Measurements from ENCODE around the gene CFHR1. TPM values are rescaled to one million over a fixed set of nuclear protein-coding genes. Genes with fewer than 3 reads are reported as not detected.
"Not testable (repeated sequence)": the region's sequence is repeated elsewhere in the genome, so short reads cannot be mapped to it uniquely, and the experiment has no call there.

CFHR1 gene
- total RNA-seq: 51.1 and 58.2 TPM in 2 replicates
- 19.9 and 33.1 TPM in 2 replicates for polyA plus RNA-seq

DNA sequence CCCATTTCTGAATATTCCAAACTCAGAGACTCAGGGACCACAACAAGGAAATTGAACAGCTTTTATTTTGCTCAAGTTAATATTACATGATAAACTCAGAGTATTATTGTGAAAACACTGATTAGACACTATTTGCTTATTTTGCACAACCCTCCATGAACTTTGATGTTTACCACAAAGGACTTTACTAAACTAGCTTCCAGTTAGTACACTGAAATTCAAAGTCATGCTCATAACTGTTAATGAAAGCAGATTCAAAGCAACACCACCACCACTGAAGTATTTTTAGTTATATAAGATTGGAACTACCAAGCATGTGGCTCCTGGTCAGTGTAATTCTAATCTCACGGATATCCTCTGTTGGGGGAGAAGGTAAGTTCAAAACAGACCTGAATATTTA is at the start of gene CFHR1:
Gene CFHR1 (plus strand): TSS at position 201 of the 400 bp plus-strand sequence. CDS start 114 bp downstream, at position 315.
- H3K4me2 ChIP-seq; H3K9me3 ChIP-seq (ENCODE audit: low read depth); DNase-seq (ENCODE audit: low spot score); H3K27me3 ChIP-seq; H3K36me3 ChIP-seq (replicated peaks; ENCODE audit: insufficient read depth, low read depth); H4K20me1 ChIP-seq (ENCODE audit: insufficient read depth, poor library complexity, severe bottlenecking); H3K27ac ChIP-seq; H3K79me2 ChIP-seq; H3K9me2 ChIP-seq (replicated peaks; ENCODE audit: insufficient read depth); H3K4me3 ChIP-seq; H3K4me1 ChIP-seq (ENCODE audit: insufficient read depth); H2AFZ ChIP-seq: not testable (repeated sequence)
- WGBS (ENCODE audit: low lambda C conversion rate, missing lambda C conversion rate): no CpG with 5 or more reads among the region's 1 CpG

DNA sequence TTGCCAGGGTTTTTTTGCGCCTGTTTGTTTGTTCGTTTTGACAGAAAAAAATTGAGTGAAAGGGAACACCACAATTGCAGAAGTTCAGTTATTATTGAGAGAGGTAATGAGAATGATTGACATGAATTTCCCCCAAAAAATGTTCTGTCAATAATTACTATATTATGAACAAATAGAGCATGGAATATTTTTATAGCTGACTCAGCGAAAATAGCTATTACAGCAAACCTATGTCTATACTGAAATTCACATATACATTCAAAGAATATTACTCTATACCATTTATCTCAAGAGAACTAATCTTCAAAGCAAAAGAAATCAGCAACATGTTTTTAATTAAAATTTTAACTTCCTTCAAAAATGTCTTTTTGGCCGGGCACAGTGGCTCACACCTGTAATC is 49.7 kb upstream of the CFHR1 start:
- not testable (repeated sequence) for H3K36me3 ChIP-seq (replicated peaks; ENCODE audit: insufficient read depth, low read depth); H3K4me1 ChIP-seq (ENCODE audit: insufficient read depth); H3K79me2 ChIP-seq; H4K20me1 ChIP-seq (ENCODE audit: insufficient read depth, poor library complexity, severe bottlenecking); H3K4me2 ChIP-seq; H3K9me3 ChIP-seq (ENCODE audit: low read depth); H3K27me3 ChIP-seq; H3K9me2 ChIP-seq (replicated peaks; ENCODE audit: insufficient read depth); H3K27ac ChIP-seq; H3K4me3 ChIP-seq; DNase-seq (ENCODE audit: low spot score); H2AFZ ChIP-seq
- 86% methylated on average over 4 of the region's 4 CpGs for whole genome bisulfite sequencing (ENCODE audit: low lambda C conversion rate, missing lambda C conversion rate)

GRCh38 chr1:196773713-196774112 is 45.8 kb upstream of the CFHR1 start:
- H3K4me3 ChIP-seq: no peak overlapping the region
- H3K4me2 ChIP-seq: no peak overlapping the region
- no peaks in the 10 kb centered on the region for H4K20me1 ChIP-seq (ENCODE audit: insufficient read depth, poor library complexity, severe bottlenecking)
- no peaks in the 10 kb centered on the region for H3K4me1 ChIP-seq (ENCODE audit: insufficient read depth)
- H2AFZ ChIP-seq: no peak overlapping the region
- H3K9me3 ChIP-seq (ENCODE audit: low read depth): no peaks in the 10 kb centered on the region
- no peak for TF ChIP-seq EZH2 (IDR thresholded peaks at IDR 0.05; ENCODE audit: borderline replicate concordance)
- H3K27ac ChIP-seq: no peak overlapping the region
- H3K79me2 ChIP-seq: no peaks in the 10 kb centered on the region
- WGBS (ENCODE audit: low lambda C conversion rate, missing lambda C conversion rate): 94% methylated on average over 1 of the region's 1 CpG
- no peaks in the 10 kb centered on the region for H3K27me3 ChIP-seq
- H3K9me2 ChIP-seq (replicated peaks; ENCODE audit: insufficient read depth): no peaks in the 10 kb centered on the region
- no peaks in the 10 kb centered on the region for H3K36me3 ChIP-seq (replicated peaks; ENCODE audit: insufficient read depth, low read depth)
- DNase-seq (ENCODE audit: low spot score): no peak

- 65% methylated on average over 2 of the region's 2 CpGs for WGBS (ENCODE audit: low lambda C conversion rate, missing lambda C conversion rate)
- Histone ChIP-seq H3K9me3 (ENCODE audit: low read depth) (no peaks in the 10 kb centered on the region), H4K20me1 (ENCODE audit: insufficient read depth, poor library complexity, severe bottlenecking) (no peaks in the 10 kb centered on the region), H3K4me3 (no peak overlapping the region), H3K27me3 (no peaks in the 10 kb centered on the region), H3K9me2 (replicated peaks; ENCODE audit: insufficient read depth) (no peaks in the 10 kb centered on the region), H3K79me2 (no peaks in the 10 kb centered on the region), H2AFZ (no peak overlapping the region), H3K36me3 (replicated peaks; ENCODE audit: insufficient read depth, low read depth) (no peaks in the 10 kb centered on the region), H3K27ac (no peak overlapping the region), H3K4me1 (ENCODE audit: insufficient read depth) (no peaks in the 10 kb centered on the region), H3K4me2 (no peak overlapping the region)
- DNase-seq (ENCODE audit: low spot score): no peak
- TF ChIP-seq, protein P1, sequence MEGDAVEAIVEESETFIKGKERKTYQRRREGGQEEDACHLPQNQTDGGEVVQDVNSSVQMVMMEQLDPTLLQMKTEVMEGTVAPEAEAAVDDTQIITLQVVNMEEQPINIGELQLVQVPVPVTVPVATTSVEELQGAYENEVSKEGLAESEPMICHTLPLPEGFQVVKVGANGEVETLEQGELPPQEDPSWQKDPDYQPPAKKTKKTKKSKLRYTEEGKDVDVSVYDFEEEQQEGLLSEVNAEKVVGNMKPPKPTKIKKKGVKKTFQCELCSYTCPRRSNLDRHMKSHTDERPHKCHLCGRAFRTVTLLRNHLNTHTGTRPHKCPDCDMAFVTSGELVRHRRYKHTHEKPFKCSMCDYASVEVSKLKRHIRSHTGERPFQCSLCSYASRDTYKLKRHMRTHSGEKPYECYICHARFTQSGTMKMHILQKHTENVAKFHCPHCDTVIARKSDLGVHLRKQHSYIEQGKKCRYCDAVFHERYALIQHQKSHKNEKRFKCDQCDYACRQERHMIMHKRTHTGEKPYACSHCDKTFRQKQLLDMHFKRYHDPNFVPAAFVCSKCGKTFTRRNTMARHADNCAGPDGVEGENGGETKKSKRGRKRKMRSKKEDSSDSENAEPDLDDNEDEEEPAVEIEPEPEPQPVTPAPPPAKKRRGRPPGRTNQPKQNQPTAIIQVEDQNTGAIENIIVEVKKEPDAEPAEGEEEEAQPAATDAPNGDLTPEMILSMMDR (IDR thresholded peaks at IDR 0.05; ENCODE audit: poor library complexity): no peak
- no peak for TF ChIP-seq EZH2phosphoT487 (IDR thresholded peaks at IDR 0.05; ENCODE audit: low read depth, severe bottlenecking, unreplicated experiment)
Observed at GRCh38 chr1:196774175-196774574, 45.4 kb upstream of the CFHR1 start.

DNA sequence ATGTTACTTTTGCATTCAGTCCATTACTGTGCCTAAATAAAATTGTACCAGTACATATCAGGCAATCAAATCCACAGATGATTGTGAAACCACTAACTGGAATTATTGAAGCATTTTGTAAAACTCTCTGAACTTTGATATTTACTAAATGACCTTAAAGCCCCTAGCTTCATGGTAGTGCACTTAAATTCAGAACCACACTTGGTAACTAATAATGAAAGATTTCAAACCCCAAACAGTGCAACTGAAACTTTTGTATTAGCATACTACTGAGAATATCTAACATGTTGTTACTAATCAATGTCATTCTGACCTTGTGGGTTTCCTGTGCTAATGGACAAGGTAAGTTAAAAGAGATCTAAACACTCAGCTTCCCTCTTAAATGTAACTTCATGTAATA is 44.9 kb upstream of the CFHR1 start, which contains the start of gene CFHR3:
Gene CFHR3 (plus strand): TSS at position 238 of the 400 bp plus-strand sequence. CDS start 47 bp downstream, at position 285.
- no peaks in the 10 kb centered on the region for H3K4me1 ChIP-seq (ENCODE audit: insufficient read depth)
- H3K27ac ChIP-seq: no peak within 1 kb of the TSS
- no peak within 1 kb of the TSS for H2AFZ ChIP-seq
- H3K9me3 ChIP-seq (ENCODE audit: low read depth): no peaks in the 10 kb centered on the region
- TF ChIP-seq EZH2 (IDR thresholded peaks at IDR 0.05; ENCODE audit: borderline replicate concordance) (no peak), EZH2phosphoT487 (IDR thresholded peaks at IDR 0.05; ENCODE audit: low read depth, severe bottlenecking, unreplicated experiment) (no peak)
- TF ChIP-seq, protein P1 (IDR thresholded peaks at IDR 0.05; ENCODE audit: poor library complexity): no peak
- no peaks in the 10 kb centered on the region for H4K20me1 ChIP-seq (ENCODE audit: insufficient read depth, poor library complexity, severe bottlenecking)
- no peak within 1 kb of the TSS for H3K4me3 ChIP-seq
- H3K27me3 ChIP-seq: no peaks in the 10 kb centered on the region
- H3K36me3 ChIP-seq (replicated peaks; ENCODE audit: insufficient read depth, low read depth): no peaks in the 10 kb centered on the region
- DNase-seq (ENCODE audit: low spot score): no peak
- H3K4me2 ChIP-seq: no peak within 1 kb of the TSS
- no peaks in the 10 kb centered on the region for H3K9me2 ChIP-seq (replicated peaks; ENCODE audit: insufficient read depth)
- no peaks in the 10 kb centered on the region for H3K79me2 ChIP-seq

Data from hepatocyte (in vitro differentiated cells).